GM19397 (cell line): ENCODE measurements around the gene SLC50A1.

Source experiments
- ATAC-seq: cut with Tn5 transposase; IDR thresholded peaks from one replicate; pipeline ENCODE4 v1.9.1; 2021; ENCODE audit warnings: mild to moderate bottlenecking, moderate library complexity; ENCODE audit not compliant: unreplicated experiment

The SLC50A1 gene

DNA sequence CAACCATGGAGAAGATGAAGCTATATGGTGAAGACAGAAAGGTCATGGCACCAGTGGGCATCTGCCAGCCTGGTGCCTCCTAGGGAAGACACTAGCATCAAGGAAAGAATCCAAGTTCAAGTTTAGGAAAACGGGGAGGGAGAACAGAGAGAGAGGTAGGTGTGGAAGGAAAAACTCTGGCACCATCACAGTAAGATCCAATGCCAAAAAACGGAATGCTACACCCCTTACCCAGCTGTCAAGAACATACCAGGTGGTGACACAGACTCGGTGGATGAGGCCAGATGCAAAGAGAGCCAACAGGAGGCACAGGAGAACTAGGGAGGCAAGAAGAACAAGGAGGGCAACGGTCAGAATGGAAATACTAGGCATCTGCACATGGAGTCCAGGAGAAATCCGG lies 33.9 kb downstream of the SLC50A1 start:
- no peak for ATAC-seq

DNA sequence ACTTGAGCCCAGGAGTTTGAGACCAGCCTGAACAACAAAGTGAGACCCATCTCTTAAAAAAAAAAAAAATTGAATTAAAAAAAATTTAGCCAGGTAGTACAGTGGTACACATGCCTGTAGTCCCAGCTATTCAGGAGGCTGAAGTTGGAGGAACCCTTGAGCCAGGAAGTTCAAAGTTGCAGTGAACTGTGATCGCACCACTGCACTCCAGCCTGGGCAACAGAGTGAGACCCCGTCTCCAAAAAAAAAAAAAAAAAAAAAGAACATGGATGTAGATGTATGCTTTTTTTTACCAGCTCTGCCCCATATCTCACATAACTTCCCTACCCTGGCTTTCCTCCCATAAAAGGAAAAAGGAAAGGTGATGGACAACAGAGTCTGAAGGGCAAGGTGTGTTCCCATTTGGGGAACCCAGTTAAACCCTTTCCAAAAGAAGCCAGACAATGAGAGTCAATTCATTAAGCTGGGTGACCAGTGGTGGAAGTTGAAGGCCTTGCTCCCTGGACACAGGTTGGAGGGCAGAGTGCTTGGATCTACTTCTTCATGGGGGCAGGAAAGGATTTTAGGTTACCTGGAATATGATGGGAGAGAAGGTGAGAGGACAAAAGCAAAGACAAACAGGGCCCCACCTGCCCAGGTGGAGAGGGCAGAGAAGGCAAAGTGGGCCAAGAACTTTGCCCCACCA lies 34.6 kb downstream of the SLC50A1 start:
- ATAC-seq: no peak

DNA sequence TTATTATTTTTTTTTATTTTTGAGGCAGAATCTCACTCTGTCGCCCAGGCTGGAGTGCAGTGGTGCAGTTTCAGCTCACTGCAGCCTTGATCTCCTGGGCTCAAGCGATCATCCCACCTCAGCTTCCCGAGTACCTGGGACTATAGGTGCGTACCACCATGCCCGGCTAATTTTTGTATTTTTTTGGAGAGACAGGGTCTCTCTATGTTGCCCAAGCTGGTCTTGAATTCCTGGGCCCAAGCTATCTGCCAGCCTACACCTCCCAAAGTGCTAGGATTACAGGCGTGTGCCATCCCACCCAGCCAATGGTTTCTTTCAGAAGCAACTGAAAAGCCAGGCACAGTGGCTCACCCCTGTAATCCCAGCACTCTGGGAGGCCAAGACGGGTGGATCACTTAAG lies 35.2 kb downstream of the SLC50A1 start:
- ATAC-seq: no peak

DNA sequence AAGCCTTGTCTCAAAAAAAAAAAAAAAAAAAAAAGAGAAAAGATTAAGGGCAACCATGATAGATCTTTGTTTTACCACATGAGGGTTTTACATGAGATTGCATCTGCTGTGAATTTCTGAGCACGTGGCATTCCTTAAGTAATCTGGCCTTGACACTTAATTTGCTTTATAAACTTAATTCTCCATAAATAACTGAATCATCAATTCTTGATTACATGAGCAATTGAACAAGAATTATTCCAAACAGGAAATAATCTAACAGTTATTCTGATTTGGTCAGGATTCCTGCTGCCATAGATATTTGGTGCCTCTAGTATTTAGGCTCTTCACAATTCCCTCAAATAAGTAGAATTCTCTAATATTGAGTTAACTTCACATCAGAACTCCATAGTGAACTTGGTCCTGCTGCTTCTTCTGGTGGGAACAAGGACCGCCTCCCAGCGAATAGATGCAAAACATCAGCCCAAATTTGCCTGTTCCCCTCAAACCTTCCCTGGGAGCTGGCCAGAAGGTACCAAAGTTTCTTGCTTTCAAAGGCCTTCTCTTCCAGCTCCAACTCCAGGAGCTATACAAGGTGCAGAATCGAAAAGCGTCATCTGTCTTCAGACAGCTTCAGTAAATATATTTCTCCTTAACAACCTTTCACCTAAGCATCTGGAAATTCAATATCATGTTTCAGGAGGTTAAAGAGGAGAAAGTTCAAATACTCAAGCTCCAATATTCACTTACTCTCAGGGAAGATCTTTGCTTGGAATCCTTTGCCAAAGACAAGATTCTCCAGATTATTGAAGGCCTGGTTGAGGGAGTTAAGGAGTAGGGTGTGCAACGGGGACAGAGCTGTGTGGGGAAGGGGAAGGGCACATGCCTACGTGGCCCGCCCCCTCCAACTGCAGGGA lies 36.4 kb downstream of the SLC50A1 start:
- no peak for ATAC-seq

DNA sequence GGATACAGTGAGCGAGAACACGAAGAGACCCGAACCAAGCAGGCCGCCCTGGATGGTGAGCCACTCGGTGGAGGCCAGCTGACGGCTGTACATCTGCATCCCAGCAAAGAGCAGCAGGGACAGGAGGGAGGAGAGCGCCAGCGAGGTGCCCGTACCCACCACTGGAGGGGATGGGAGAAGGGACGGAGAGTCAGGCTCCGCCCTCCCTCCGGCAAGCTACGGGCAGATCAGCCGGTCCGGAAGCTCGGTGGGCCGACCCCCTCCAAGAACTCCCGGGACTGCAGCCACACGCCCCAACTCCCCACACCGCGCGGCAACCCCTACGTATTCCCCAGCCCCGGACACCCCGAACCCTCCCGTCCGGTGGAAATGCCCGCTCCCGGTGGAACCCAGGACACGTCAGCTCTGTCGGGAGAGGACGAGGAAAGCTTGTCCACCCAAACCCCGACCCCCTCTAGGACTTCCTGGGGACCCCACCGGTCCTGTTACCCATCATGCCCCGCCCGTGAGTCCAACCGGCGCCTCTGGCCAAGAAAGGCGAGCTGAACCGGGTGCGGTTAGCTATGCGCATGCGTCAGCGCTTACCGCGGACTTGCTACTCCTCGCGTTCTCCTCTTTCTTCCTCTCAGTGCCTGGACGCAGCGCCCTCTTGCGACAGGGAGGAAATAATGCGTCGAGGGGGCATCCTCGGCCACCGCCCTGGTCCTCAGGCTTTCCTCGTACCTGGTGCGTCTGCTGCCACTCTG lies 37.3 kb downstream of the SLC50A1 start, which contains the start of gene KRTCAP2:
TSS of gene KRTCAP2 (minus strand) at position 573 of the 746 bp plus-strand sequence. CDS start at position 493, 80 bp downstream.
- ATAC-seq: peak; percentile 78

DNA sequence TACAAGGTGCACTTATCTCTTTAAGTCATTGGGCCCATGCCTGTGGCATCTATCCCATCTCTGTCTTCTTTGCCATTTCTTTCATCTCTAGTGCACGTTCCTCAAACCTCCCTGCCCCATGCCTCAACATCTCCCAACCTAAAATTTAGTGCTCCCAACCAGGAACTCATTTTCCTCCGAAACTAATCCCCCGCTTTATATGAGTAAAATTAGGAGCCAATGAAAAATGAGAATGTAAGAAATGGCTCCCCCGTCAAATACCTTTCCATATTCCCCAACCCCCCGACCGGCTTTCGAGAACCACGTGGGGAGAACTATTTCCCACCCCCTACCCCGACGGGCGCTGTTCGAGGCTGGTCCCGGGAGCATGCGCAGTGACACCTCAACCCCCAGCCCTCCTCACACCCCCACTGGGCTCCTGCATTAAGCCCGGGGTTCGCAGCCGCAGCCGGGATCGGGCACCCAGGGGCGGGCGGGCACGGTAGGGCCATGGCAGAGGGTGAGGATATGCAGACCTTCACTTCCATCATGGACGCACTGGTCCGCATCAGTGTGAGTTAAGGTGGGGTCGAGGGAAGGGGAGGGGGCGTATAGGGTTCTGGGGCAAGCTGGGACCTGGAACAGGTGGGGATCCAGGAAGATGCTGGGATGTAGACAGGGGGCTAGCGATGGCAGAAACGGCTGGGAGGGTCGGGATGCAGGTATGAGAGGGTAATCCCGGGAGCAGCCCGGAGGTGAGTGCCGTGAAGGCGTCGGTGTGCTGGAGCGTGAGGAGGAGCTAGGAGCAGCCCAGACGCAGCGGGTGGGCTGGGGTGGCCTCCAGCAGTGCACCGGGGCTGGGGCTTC lies 38.0 kb downstream of the SLC50A1 start, which contains the start of gene TRIM46:
TSS of gene TRIM46 (plus strand) at position 372 of the 846 bp plus-strand sequence. CDS start at position 490, 118 bp downstream.
- no peak for ATAC-seq

DNA sequence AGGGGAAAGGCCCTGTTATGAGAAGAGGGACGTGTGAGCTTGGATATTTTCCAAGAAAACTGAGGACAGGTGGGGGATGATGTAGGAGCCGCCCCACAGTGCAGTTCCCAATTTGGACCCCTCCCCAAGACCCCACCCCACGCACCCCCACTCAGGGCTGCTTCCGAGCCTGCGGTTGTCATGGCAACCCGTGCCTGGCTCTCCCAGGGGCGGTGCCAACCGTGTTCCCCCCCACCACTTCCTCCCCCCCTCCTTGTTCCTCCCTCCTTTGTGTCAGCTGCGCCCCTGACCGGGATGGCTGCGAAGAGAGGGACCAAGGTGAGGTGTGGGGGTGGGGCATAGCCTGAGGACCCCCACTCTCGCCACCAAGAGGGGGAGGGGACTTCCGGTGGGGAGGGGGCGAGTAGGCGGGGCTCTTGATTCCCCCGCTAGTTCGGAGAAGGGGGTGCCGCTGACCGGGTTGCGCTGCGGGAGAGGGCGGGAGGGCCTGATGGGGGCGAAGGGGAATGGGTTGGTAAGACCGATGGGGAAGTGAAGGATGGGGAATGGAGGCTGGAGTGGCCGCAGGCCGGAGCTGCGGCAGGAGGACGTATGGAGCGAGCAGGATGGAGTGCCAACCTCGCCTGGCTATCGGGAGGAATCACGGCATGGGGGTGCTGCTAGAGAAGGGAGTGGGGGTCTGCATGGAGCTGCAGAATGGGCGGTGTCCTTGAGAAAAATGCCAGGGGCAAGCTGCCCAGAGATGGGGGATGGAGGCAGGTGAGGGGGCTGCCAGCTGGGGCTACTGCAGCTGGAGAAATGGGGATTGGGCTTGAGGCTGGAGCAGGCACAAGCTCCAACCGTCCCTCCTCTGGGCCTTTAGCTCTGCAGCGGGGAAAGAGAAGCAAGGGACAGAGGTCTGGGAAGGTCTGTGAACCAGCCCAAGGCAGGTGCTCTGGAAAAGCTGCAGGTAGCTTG lies 39.0 kb downstream of the SLC50A1 start:
- ATAC-seq: no peak

DNA sequence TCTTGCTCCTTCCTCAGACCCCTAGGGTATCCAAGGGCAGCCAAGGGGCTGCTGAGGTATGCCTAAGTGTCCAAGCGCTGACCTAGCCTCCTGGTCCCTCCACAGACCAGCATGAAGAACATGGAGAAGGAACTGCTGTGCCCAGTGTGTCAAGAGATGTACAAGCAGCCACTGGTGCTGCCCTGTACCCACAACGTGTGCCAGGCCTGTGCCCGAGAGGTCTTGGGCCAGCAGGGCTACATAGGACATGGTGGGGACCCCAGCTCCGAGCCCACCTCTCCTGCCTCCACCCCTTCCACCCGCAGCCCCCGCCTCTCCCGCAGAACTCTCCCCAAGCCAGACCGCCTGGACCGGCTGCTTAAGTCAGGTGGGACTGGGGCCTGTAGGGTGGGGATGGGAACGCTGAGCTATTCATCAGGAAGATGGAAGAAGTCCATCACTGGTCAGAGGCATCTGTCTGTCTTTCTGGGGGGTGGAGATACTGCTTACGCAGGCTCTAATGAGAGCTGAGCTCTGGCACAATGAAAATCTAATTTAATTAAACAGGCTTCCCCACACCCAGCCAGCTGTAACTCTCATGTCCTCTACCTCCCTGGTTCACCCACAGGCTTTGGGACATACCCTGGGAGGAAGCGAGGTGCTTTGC lies 39.8 kb downstream of the SLC50A1 start:
- no peak for ATAC-seq

DNA sequence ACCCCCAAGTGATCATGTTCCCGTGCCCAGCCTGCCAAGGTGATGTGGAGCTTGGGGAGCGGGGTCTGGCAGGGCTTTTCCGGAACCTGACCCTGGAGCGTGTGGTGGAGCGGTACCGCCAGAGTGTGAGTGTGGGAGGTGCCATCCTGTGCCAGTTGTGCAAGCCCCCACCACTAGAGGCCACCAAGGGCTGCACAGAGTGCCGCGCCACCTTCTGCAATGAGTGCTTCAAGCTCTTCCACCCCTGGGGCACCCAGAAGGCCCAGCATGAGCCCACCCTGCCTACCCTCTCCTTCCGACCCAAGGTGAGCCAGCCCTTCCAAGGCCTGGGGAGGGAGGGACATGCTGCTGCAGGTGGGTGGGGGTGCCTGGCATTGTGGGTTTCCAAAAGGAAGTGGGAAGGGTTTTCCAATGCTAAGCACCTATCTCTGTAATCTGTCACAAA lies 40.3 kb downstream of the SLC50A1 start:
- ATAC-seq: no peak

DNA sequence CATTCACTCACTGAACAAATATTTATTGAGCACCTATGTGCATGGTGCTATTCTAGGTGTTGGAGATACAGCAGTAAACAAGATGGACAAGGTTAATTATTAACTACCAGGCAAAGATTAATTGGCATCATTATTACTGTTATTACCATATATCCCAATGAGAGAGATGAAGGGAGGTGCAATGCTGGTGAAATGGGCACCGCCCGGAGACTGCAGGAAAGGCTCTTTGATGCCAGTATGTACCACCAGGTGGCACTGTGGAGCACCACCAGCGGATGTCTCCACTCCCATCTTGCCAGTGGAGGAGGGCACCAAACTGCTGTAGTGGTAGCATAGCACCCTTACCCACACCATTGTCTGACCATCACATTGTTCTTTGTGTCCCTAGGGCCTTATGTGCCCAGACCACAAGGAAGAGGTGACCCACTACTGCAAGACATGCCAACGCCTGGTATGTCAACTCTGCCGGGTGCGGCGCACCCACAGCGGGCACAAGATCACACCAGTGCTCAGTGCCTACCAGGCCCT lies 41.0 kb downstream of the SLC50A1 start:
- ATAC-seq: no peak

DNA sequence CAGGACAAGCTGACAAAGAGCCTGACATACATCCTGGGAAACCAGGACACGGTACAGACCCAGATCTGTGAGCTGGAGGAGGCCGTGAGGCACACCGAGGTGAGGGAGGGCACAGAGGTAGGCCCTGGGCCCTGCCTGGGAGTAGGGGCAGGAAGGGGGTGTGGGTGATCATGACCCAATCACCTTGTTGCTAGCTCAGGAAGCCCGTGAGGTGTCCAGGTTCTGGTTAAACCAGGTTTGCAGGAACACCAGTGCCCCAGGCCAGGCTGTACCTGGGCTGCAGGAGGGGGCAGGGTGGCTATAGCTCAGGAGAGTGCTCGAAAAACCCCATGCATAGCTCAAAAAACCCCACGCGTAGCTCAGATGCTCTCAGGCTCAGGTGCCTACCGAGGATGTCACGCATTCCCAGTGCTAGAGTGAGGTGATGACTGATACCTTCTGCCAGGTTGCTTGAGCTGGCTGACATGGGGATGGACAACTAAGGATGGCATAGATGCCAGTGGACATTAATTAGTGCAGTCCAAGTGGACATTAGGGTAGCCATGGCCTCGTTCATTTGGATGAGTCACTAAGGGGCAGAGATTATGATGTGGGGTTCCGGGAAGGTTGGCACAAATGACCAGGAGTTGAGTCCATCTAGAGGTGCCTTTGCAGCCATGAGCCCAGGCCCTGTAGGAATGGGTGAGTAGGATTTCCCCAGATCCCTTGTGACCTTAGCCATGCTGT lies 41.7 kb downstream of the SLC50A1 start:
- ATAC-seq: no peak

DNA sequence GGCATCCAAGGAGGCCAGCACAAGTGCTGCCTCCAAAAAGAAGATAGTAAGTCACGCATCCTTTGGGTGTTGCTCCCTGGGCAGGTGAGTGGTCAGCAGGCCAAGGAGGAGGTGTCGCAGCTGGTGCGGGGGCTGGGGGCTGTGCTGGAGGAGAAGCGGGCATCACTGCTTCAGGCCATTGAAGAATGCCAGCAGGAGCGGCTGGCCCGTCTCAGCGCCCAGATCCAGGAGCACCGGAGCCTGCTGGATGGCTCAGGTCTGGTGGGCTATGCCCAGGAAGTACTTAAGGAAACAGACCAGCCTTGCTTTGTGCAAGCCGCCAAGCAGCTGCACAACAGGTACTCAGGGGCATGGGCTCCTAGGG lies 42.2 kb downstream of the SLC50A1 start:
- no peak for ATAC-seq

DNA sequence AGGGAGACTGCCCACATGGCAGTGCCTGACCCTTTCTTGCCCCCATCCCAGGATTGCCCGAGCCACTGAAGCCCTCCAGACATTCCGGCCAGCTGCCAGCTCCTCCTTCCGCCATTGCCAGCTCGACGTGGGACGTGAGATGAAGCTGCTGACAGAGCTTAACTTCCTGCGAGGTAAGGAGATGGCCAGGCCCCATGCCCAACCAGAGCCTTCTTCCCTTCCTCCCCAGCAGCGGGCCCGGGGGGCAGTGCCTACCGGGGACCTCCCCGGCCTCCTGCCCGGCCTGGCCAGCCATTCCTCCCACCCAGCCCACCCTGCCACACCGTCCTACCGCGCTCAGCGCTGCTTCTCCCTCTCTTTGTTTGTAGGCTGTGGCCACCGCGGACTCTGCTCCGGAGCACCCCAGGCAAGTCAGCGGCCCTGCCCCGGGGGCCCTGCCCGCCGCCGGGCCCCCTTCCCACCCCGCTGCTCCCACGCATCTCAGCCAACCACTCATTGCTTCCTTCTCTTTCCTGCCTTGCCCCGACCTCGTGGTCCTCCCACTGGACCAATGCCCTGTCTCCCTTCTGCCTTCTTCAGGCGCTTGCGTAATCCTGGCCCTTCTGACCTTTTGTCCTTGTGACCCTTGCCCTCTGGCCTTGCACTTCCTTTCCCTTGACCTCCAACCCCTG lies 42.9 kb downstream of the SLC50A1 start:
- ATAC-seq: no peak

DNA sequence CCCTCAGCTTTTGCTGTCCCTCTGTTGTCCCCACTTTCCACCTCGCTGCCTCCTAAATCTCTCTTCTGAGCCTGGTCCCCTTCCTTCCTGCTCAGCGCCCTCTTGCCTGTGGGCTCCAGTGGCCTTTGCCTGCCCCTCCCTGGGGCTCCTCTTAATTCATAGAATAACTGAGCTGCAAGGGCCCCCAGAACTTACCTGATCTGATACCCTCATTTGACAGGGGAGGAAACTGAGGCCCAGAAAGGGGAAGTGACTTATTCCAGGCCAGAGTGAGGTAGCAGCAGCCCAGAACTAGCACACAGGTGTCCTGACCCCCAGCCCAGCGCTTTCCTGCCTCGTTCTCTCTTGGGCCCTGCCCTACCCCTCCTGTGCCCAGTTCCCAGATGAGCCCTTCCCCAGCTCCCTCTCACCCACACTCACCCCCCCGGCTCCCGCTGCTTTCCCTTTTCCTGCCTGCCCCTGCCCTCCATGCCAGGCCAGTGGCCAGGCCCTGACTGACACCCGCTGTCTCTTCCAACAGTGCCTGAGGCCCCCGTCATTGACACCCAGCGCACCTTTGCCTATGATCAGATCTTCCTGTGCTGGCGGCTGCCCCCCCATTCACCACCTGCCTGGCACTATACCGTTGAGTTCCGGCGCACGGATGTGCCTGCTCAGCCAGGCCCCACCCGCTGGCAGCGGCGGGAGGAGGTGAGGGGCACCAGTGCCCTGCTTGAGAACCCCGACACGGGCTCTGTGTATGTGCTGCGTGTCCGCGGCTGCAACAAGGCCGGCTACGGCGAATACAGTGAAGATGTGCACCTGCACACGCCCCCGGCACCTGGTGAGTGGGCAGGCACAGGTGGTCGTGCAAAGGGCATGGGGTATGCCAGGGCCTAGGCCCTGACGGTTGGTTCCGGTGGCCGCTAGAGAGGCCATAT lies 43.7 kb downstream of the SLC50A1 start:
- ATAC-seq: no peak

DNA sequence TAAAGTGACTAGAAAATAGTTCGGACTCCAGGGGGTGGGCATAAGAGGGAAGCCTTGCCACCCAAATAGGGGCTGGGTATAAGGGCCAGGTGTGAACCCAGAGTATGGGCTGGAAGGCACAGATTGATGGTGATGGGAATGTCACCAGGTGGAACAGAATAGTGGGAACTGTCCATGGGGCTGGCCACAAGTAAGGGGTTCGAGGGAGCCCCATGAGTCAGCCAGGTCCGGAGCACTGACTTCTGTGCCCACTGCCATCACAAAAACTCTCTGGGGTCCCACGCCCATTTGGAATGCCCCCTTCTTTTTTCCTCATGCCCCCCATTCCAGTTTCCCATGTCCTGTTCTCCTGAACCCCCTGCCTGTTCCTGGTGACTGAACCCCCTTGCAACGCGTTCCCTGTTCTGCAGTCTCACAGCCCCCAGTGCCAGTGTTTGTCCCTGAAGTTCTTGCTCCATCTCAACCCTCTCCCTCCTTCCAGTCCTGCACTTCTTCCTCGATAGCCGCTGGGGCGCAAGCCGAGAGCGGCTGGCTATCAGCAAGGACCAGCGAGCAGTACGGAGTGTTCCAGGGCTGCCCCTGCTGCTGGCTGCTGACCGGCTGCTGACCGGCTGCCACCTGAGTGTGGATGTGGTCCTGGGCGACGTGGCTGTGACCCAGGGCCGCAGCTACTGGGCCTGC lies 45.9 kb downstream of the SLC50A1 start:
- no peak for ATAC-seq
